Transverse colon (tissue), 3 donors: ENCODE results near the gene CEACAM19.

Experiments
- EP300 ChIP-seq: sonication (generic); formaldehyde crosslinking; IDR thresholded peaks from one replicate; pipeline ENCODE4 v1.6.1; 2017; ENCODE audit warnings: antibody characterized with exemption, low read depth
- TF ChIP-seq, protein P1 (sequence below), 5 experiments: fragments of 200-600 bp in 3 of 5; fragments of 450-650 bp in 2 of 5; sonication (generic) in 3 of 5; IDR thresholded peaks; 1 replicate in 2 of 5; 2 replicates in 3 of 5; pipeline ENCODE4 v1.5.1; 2016 to 2017; ENCODE audit warnings: antibody characterized with exemption in 5 of 5, inconsistent platforms in 3 of 5, mild to moderate bottlenecking in 2 of 5, moderate library complexity in 1 of 5

DNA sequence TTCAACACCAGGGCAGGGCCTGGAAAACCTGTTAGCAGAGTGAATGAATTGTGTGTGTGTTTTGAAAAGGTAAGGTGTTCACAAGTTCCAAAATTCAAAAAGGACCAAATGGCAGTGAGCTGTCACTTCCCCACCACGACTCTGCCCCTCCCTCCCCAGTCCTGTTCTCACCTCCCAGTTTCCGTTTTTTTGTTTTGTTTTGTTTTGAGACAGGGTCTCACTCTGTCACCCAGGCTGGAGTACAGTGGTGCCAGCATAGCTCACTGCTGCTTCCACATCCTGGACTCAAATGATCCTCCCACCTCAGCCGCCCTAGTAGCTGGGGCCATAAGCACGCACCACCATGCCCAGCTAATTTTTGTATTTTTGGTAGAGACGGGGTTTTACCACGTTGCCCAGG lies 56.9 kb downstream of the CEACAM19 start:
- TF ChIP-seq, protein P1, sequence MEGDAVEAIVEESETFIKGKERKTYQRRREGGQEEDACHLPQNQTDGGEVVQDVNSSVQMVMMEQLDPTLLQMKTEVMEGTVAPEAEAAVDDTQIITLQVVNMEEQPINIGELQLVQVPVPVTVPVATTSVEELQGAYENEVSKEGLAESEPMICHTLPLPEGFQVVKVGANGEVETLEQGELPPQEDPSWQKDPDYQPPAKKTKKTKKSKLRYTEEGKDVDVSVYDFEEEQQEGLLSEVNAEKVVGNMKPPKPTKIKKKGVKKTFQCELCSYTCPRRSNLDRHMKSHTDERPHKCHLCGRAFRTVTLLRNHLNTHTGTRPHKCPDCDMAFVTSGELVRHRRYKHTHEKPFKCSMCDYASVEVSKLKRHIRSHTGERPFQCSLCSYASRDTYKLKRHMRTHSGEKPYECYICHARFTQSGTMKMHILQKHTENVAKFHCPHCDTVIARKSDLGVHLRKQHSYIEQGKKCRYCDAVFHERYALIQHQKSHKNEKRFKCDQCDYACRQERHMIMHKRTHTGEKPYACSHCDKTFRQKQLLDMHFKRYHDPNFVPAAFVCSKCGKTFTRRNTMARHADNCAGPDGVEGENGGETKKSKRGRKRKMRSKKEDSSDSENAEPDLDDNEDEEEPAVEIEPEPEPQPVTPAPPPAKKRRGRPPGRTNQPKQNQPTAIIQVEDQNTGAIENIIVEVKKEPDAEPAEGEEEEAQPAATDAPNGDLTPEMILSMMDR (IDR thresholded peaks at IDR 0.05) = no peak
- TF ChIP-seq EP300 = no peak
